Measurements from ENCODE around the gene CLEC1A.

- TF ChIP-seq CTCF (IDR thresholded peaks at IDR 0.05): no peak
- TF ChIP-seq POLR2A (IDR thresholded peaks at IDR 0.05): no peak
Observed at GRCh38 chr12:10069099-10069498, 29.7 kb downstream of the CLEC1A start.

All from adrenal gland (tissue), 5 donors.